Calu3 (cell line): Measurements from ENCODE around the gene SNX19. TPM values are rescaled to one million over a fixed set of nuclear protein-coding genes. Genes with fewer than 3 reads are reported as not detected.

Experiments used
- BruUV-seq: library from RNA; stranded (reverse); fragments of 400-500 nt; replicated peaks from 2 replicates; lab custom pipeline; 2021; lab: Mats Ljungman, UMichigan
- CTCF ChIA-PET: fragments of 300-600 bp; sonication (Branson Sonifier 250); formaldehyde crosslinking; loops from one replicate; lab custom pipeline; 2022; ENCODE audit warnings: antibody characterized with exemption; lab: Charles Lee
- DNase-seq: peaks from one replicate; pipeline ENCODE4 v3.0.0; 2022
- H3K27ac Mint-ChIP-seq: one replicate; pipeline ENCODE4 v1.8.0; 2022; ENCODE audit warnings: mixed read lengths; ENCODE audit not compliant: unreplicated experiment
- H3K27me3 Mint-ChIP-seq: one replicate; pipeline ENCODE4 v1.8.0; 2022; ENCODE audit warnings: mixed read lengths; ENCODE audit not compliant: unreplicated experiment
- H3K36me3 Mint-ChIP-seq: one replicate; pipeline ENCODE4 v1.8.0; 2022; ENCODE audit warnings: mild to moderate bottlenecking, moderate library complexity, mixed read lengths; ENCODE audit not compliant: insufficient read depth, unreplicated experiment
- H3K4me1 Mint-ChIP-seq: one replicate; pipeline ENCODE4 v1.8.0; 2022; ENCODE audit warnings: mild to moderate bottlenecking, low read depth, mixed read lengths; ENCODE audit not compliant: unreplicated experiment
- H3K4me3 Mint-ChIP-seq: one replicate; pipeline ENCODE4 v1.8.0; 2022; ENCODE audit warnings: mild to moderate bottlenecking, low read depth, moderate library complexity, mixed read lengths; ENCODE audit not compliant: unreplicated experiment
- H3K9me3 Mint-ChIP-seq: one replicate; pipeline ENCODE4 v1.8.0; 2022; ENCODE audit warnings: low read depth, mixed read lengths; ENCODE audit not compliant: unreplicated experiment
- intact Hi-C: fragments of 100-400 bp; cut with micrococcal nuclease; formaldehyde crosslinking; loops from one replicate; pipeline ENCODE4 v1.10.0; 2022; ENCODE audit not compliant: unreplicated experiment
- total RNA-seq: library from RNA; stranded (reverse); gene quantifications from 2 replicates; pipeline ENCODE4 v1.2.3, GENCODE V29; 2022
- TF ChIP-seq, protein P1 (sequence below): fragments of 200-600 bp; IDR thresholded peaks from one replicate; pipeline ENCODE4 v1.8.0; 2022; ENCODE audit warnings: antibody characterized with exemption; ENCODE audit not compliant: unreplicated experiment

Gene SNX19
- total RNA-seq, 1 experiment from 2014 or later, result 39.8 TPM

DNA sequence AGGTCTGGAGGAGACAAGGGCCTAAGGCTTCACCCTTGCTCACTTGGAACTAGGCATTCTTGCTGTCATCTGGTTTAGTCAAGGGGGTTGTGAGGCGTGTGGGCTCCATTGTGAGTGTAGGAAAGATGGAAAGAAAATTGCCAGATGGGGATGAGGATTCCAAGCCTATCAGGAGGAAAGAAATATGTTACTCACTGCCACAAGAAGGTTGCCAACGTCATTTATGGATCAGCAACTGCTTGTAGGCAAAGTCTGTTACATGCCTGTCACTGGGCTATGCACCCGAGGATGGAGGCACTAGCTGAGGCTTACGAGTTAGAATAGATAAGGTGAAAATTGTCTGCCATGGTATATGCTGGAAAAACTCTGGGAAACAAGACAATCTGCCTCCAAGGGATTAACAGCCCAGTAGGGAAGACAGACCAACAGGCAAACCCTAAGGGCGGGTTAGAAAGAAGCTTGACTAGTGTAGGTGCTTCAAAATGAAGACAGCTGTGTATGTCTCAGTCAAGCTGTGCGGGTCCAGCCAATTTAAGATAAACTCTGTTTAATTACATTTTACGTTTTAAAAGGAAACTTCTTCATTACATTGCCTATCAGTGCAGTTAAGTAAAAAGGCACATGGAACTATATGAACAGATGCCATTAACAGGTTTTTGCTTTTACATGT, 47.4 kb downstream of the SNX19 start:
- Mint-ChIP-seq H3K4me3 (no peak overlapping the region), H3K4me1 (no peaks in the 10 kb centered on the region), H3K27ac (no peak overlapping the region), H3K27me3 (no peaks in the 10 kb centered on the region), H3K36me3 (peaks cover 3% of the 10 kb centered on the region), H3K9me3 (no peaks in the 10 kb centered on the region)
- TF ChIP-seq, protein P1, sequence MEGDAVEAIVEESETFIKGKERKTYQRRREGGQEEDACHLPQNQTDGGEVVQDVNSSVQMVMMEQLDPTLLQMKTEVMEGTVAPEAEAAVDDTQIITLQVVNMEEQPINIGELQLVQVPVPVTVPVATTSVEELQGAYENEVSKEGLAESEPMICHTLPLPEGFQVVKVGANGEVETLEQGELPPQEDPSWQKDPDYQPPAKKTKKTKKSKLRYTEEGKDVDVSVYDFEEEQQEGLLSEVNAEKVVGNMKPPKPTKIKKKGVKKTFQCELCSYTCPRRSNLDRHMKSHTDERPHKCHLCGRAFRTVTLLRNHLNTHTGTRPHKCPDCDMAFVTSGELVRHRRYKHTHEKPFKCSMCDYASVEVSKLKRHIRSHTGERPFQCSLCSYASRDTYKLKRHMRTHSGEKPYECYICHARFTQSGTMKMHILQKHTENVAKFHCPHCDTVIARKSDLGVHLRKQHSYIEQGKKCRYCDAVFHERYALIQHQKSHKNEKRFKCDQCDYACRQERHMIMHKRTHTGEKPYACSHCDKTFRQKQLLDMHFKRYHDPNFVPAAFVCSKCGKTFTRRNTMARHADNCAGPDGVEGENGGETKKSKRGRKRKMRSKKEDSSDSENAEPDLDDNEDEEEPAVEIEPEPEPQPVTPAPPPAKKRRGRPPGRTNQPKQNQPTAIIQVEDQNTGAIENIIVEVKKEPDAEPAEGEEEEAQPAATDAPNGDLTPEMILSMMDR, result no peak
- intact Hi-C loops, result no loop called here
- BruUV-seq, result no TSS peak
- CTCF ChIA-PET, result no interaction called here
- no peak for DNase-seq

DNA sequence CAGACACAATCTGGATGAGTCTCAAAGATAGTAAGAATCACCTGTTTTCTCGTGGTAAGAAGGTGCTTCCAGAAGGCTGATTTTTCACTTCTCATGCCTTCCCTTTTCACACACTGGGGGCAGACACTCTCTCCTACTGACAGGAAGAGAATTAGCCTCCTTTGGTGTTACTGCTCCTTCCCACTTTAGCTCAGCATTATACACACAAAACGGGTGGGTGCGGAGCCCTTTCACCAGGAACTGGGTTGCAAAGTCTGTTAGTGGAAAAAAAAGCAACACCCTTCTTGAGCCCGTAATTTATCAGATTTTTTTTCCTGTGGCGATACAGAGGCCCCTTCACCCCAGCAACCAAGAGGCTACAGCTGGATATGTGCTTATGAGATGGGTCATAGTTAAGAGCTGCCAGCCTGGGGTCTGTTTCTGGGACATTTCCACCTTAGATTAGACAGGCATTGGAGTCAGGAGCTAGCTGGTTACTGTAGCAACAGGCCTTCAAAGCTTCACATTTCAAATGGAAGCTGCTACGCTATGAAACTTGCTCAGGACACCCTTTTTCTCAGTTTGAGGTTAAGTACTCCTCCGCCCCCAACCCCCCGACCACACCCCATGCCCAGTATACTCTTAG, 48.1 kb downstream of the SNX19 start:
- H3K27ac Mint-ChIP-seq, result no peak overlapping the region
- intact Hi-C loops, result no loop called here
- no TSS peak for BruUV-seq
- DNase-seq, result no peak
- peaks cover 3% of the 10 kb centered on the region for H3K36me3 Mint-ChIP-seq
- TF ChIP-seq, protein P1, result no peak
- no peaks in the 10 kb centered on the region for H3K4me1 Mint-ChIP-seq
- H3K9me3 Mint-ChIP-seq, result no peaks in the 10 kb centered on the region
- CTCF ChIA-PET, result no interaction called here
- H3K27me3 Mint-ChIP-seq, result no peaks in the 10 kb centered on the region
- no peak overlapping the region for H3K4me3 Mint-ChIP-seq

DNA sequence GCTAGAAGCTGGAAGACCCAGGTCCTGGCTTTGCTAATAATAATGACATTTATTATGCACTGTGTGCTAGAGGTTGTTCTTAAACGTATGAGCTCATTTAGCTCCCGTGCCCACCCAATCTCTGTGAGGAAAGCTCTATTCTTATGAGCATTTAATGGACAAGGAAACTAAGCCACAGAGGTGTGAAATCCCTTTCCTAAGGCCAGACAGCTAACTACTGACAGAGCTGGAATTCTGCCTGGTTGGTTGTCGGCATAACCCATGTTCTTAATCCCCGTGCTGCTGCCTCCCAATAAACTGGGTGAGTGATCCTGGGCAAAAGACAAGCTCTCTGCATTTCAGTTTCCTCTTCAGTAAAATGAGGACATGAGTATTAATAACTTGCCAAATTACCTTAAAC, 49.4 kb downstream of the SNX19 start:
- CTCF ChIA-PET, result no interaction called here
- Mint-ChIP-seq H3K27ac (no peak overlapping the region), H3K9me3 (no peaks in the 10 kb centered on the region), H3K27me3 (no peaks in the 10 kb centered on the region), H3K4me3 (no peak overlapping the region), H3K4me1 (no peaks in the 10 kb centered on the region), H3K36me3 (peaks cover 3% of the 10 kb centered on the region)
- TF ChIP-seq, protein P1, result no peak
- DNase-seq, result no peak
- BruUV-seq, result no TSS peak
- intact Hi-C loops, result no loop called here

DNA sequence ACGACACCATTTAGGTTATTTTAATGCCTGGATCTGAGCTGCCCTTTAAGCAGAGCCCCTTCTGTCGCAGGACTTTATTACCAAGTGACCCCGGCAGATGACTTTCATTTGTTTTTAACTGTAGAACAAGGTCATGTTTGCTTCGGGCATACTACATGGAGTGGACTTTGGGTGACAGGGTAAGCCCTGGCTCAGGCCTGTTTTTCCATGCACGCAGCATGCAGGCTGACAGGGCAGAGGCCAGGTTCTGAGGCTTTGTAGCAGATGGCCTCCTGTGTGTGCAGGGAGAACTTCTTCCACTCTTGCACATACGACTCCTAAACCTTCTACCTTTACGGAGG, 50.5 kb downstream of the SNX19 start:
- Mint-ChIP-seq H3K27me3 (no peaks in the 10 kb centered on the region), H3K4me3 (no peak overlapping the region), H3K9me3 (no peaks in the 10 kb centered on the region), H3K27ac (no peak overlapping the region), H3K4me1 (no peaks in the 10 kb centered on the region), H3K36me3 (peaks cover 9% of the 10 kb centered on the region)
- DNase-seq, result no peak
- CTCF ChIA-PET, result no interaction called here
- TF ChIP-seq, protein P1, result no peak
- BruUV-seq, result no TSS peak
- intact Hi-C loops, result no loop called here
